GM23338 (cell line): Measurements from ENCODE around the gene EXOC4. TPM values are rescaled to one million over a fixed set of nuclear protein-coding genes. Genes with fewer than 3 reads are reported as not detected.

Experiments
- EZH2phosphoT487 ChIP-seq: fragments of 200-600 bp; sonication (generic); IDR thresholded peaks from one replicate; pipeline ENCODE4 v1.8.1; 2018; ENCODE audit warnings: antibody characterized with exemption; ENCODE audit not compliant: unreplicated experiment
- JUNB ChIP-seq: IDR thresholded peaks from one replicate; pipeline ENCODE4 v1.6.1; 2016; ENCODE audit warnings: antibody characterized with exemption; ENCODE audit not compliant: unreplicated experiment
- POLR2AphosphoS5 ChIP-seq: IDR thresholded peaks from 2 replicates; pipeline ENCODE4 v1.6.1; 2016; ENCODE audit warnings: antibody characterized with exemption, low read depth
- REST ChIP-seq: IDR thresholded peaks from one replicate; pipeline ENCODE4 v1.6.1; 2018; ENCODE audit warnings: antibody characterized with exemption; ENCODE audit not compliant: unreplicated experiment
- ZNF331 ChIP-seq: fragments of 250-450 bp; sonication (Bioruptor Pico); IDR thresholded peaks from 2 replicates; pipeline ENCODE4 v1.5.0; 2020; ENCODE audit warnings: low read depth, mild to moderate bottlenecking, moderate library complexity
- ZNF462 ChIP-seq: fragments of 250-450 bp; sonication (Bioruptor Pico); IDR thresholded peaks from 2 replicates; pipeline ENCODE4 v1.5.0; 2020; ENCODE audit warnings: mild to moderate bottlenecking, moderate library complexity
- polyA plus RNA-seq: library from polyadenylated mRNA; unstranded; fragments of >200 nt; fragmentation: Nextera tagmentation; extraction: Ambion mirVana; gene quantifications from 2 replicates; pipeline ENCODE4 v1.2.1, GENCODE V29; 2016
- total RNA-seq: library from RNA; depleted of rRNA; stranded (reverse); fragments of >200 nt; shearing (Covaris generic); gene quantifications from 2 replicates; pipeline ENCODE4 v1.2.3, GENCODE V29; 2014

Gene EXOC4
- total and polyA plus RNA-seq, 2 experiments from 2014 or later: 37.5 to 52.7 TPM

DNA sequence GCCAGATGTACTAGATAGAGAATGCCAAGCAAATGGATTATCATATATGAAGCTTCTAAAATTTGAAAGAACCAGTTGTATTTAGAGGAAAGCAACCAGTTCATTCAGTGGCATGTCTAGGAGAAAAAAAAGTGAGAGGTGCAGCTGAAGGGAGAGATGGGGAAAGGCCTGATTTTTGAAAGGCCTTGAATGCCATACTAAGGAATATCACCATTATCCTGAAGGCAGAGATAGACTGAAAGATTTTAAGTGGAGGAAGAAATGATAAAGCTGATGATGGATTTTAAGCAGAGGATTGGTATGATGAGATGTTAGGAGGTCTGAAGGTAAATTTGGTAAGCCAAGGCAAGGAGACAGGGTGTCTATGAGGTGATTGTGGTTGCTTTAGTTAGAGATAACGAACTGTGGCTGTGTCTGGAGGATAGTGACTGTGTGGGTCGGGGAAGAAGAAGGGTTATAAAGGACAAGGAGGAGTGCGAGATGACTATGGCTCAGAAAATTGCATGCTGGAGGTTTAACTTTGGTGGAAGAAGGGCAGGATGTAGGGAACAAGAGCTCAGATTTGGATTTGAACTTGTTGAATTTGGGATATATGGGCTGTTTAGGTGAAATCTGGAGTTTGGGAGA, 330.8 kb downstream of the EXOC4 start (continued):
- TF ChIP-seq ZNF462 (CRISPR knock-in tag) (no peak), ZNF331 (CRISPR knock-in tag) (no peak), JUNB (no peak), REST (no peak), EZH2phosphoT487 (no peak), POLR2AphosphoS5 (no peak)
